ENCODE data around the gene NOTCH4. TPM values are rescaled to one million over a fixed set of nuclear protein-coding genes. Genes with fewer than 3 reads are reported as not detected.

NOTCH4 gene
- total and polyA plus RNA-seq, 9 of the 15 experiments (the other 6 are each of a cell fraction or from before 2014, with no cell fraction given) = 0.24 to 4.3 (median 1.7) TPM

- TF ChIP-seq AFF4 (CRISPR knock-in tag; IDR thresholded peaks at IDR 0.05) = no peak
- no peak for TF ChIP-seq ZNF398 (CRISPR knock-in tag; IDR thresholded peaks at IDR 0.05)
- no peak for TF ChIP-seq TSC22D4 (tag; IDR thresholded peaks at IDR 0.05)
- TF ChIP-seq FOXM1 (IDR thresholded peaks at IDR 0.05; ENCODE audit: low read depth) = no peak
- no peak for TF ChIP-seq FOXM1 (CRISPR knock-in tag; IDR thresholded peaks at IDR 0.05; ENCODE audit: low read depth)
- TF ChIP-seq PHF21A (IDR thresholded peaks at IDR 0.05; ENCODE audit: borderline replicate concordance, low read depth) = peak; percentile 40; the same call in 1 of the 2 replicates
- no peak for TF ChIP-seq ZNF174 (CRISPR knock-in tag; IDR thresholded peaks at IDR 0.05)
- no peak for TF ChIP-seq ZC3H4 (CRISPR knock-in tag; IDR thresholded peaks at IDR 0.05; ENCODE audit: borderline replicate concordance)
- TF ChIP-seq PHTF2 (CRISPR knock-in tag; IDR thresholded peaks at IDR 0.05) = no peak
- no peak for TF ChIP-seq ZNF175 (CRISPR knock-in tag; IDR thresholded peaks at IDR 0.05; ENCODE audit: low read depth)
- peak; percentile 21; a peak in 1 of 4 replicates for TF ChIP-seq KDM1A (IDR thresholded peaks at IDR 0.05)
- TF ChIP-seq PHF20 (IDR thresholded peaks at IDR 0.05; ENCODE audit: partially characterized antibody) = no peak
Measured at GRCh38 chr6:32152769-32153563, 70.9 kb downstream of the NOTCH4 start (continued).

Measured in K562 (cell line).